ENCODE data around the gene DGKG.
A peak's percentile ranks its signal among the peaks of the same experiment; 100 is the strongest.

The DGKG gene

GRCh38 chr3:186361762-186362536, at the start of gene DGKG:
Gene DGKG (minus strand): TSS chr3:186362234. CDS start chr3:186320459, 41,775 bp downstream.
- Histone ChIP-seq H3K9me3 (ENCODE audit: insufficient read depth, low read depth, low read length) (no peaks in the 10 kb centered on the region), H3K9me2 (replicated peaks; ENCODE audit: low read depth, low read length) (no peaks in the 10 kb centered on the region), H3K36me3 (ENCODE audit: insufficient read depth, low read length) (no peaks in the 10 kb centered on the region), H3K4me3 (ENCODE audit: low read length, poor library complexity, severe bottlenecking) (peak within 1 kb of the TSS; percentile 69), H3K79me2 (ENCODE audit: insufficient read depth, low read length) (no peaks in the 10 kb centered on the region), H3K27me3 (ENCODE audit: insufficient read depth, low read length, poor library complexity, severe bottlenecking) (peaks cover 33% of the 10 kb centered on the region), H4K20me1 (ENCODE audit: insufficient read depth, low read length, poor library complexity, severe bottlenecking) (no peaks in the 10 kb centered on the region), H2AFZ (ENCODE audit: low read length) (peak within 1 kb of the TSS; percentile 85), H3K4me1 (ENCODE audit: insufficient read depth, low read length, poor library complexity, severe bottlenecking) (no peaks in the 10 kb centered on the region), H3K9ac (ENCODE audit: low read depth, low read length, poor library complexity, severe bottlenecking) (no peak within 1 kb of the TSS), H3F3A (ENCODE audit: low read depth) (no peaks in the 10 kb centered on the region), H3K4me2 (ENCODE audit: low read depth, low read length, poor library complexity, severe bottlenecking) (peak within 1 kb of the TSS; percentile 88)
- TF ChIP-seq CTCF (conservative IDR thresholded peaks at IDR 0.05; ENCODE audit: low read length): no peak
- no peak for TF ChIP-seq EZH2phosphoT487 (IDR thresholded peaks at IDR 0.05; ENCODE audit: borderline replicate concordance)

- Histone ChIP-seq H3K4me2 (ENCODE audit: low read depth, low read length, poor library complexity, severe bottlenecking) (no peak overlapping the region), H3K79me2 (ENCODE audit: insufficient read depth, low read length) (no peaks in the 10 kb centered on the region), H3F3A (ENCODE audit: low read depth) (no peaks in the 10 kb centered on the region), H3K9me3 (ENCODE audit: insufficient read depth, low read depth, low read length) (no peaks in the 10 kb centered on the region), H3K27me3 (ENCODE audit: insufficient read depth, low read length, poor library complexity, severe bottlenecking) (no peaks in the 10 kb centered on the region), H3K36me3 (ENCODE audit: insufficient read depth, low read length) (no peaks in the 10 kb centered on the region), H2AFZ (ENCODE audit: low read length) (no peak overlapping the region), H3K4me3 (ENCODE audit: low read length, poor library complexity, severe bottlenecking) (no peak overlapping the region), H4K20me1 (ENCODE audit: insufficient read depth, low read length, poor library complexity, severe bottlenecking) (no peaks in the 10 kb centered on the region), H3K4me1 (ENCODE audit: insufficient read depth, low read length, poor library complexity, severe bottlenecking) (peaks cover 18% of the 10 kb centered on the region), H3K9ac (ENCODE audit: low read depth, low read length, poor library complexity, severe bottlenecking) (no peak overlapping the region), H3K9me2 (replicated peaks; ENCODE audit: low read depth, low read length) (no peaks in the 10 kb centered on the region)
- TF ChIP-seq CTCF (conservative IDR thresholded peaks at IDR 0.05; ENCODE audit: low read length) (no peak), EZH2phosphoT487 (IDR thresholded peaks at IDR 0.05; ENCODE audit: borderline replicate concordance) (no peak)
Measured at GRCh38 chr3:186411089-186411488, 49.1 kb upstream of the DGKG start.

- Histone ChIP-seq H3K36me3 (ENCODE audit: insufficient read depth, low read length) (no peaks in the 10 kb centered on the region), H3K4me1 (ENCODE audit: insufficient read depth, low read length, poor library complexity, severe bottlenecking) (no peaks in the 10 kb centered on the region), H3K4me2 (ENCODE audit: low read depth, low read length, poor library complexity, severe bottlenecking) (no peak overlapping the region), H3K27me3 (ENCODE audit: insufficient read depth, low read length, poor library complexity, severe bottlenecking) (no peaks in the 10 kb centered on the region), H3F3A (ENCODE audit: low read depth) (no peaks in the 10 kb centered on the region), H3K79me2 (ENCODE audit: insufficient read depth, low read length) (no peaks in the 10 kb centered on the region), H3K4me3 (ENCODE audit: low read length, poor library complexity, severe bottlenecking) (no peak overlapping the region), H3K9me3 (ENCODE audit: insufficient read depth, low read depth, low read length) (no peaks in the 10 kb centered on the region), H3K9me2 (replicated peaks; ENCODE audit: low read depth, low read length) (no peaks in the 10 kb centered on the region), H4K20me1 (ENCODE audit: insufficient read depth, low read length, poor library complexity, severe bottlenecking) (no peaks in the 10 kb centered on the region), H2AFZ (ENCODE audit: low read length) (no peak overlapping the region), H3K9ac (ENCODE audit: low read depth, low read length, poor library complexity, severe bottlenecking) (no peak overlapping the region)
- no peak for TF ChIP-seq CTCF (conservative IDR thresholded peaks at IDR 0.05; ENCODE audit: low read length)
- no peak for TF ChIP-seq EZH2phosphoT487 (IDR thresholded peaks at IDR 0.05; ENCODE audit: borderline replicate concordance)
Measured at GRCh38 chr3:186406669-186407635, 44.9 kb upstream of the DGKG start.
